Mammary epithelial cell (primary cell): ENCODE data around the gene CCDC9B.

Experiments used
- CTCF ChIP-seq, 2 donors: IDR thresholded peaks in 1 of 2; conservative IDR thresholded peaks in 1 of 2; 2 replicates each; pipeline ENCODE4 v1.5.1; 2011 to 2012; ENCODE audit warnings: inconsistent platforms in 2 of 2, low read length in 2 of 2, mild to moderate bottlenecking in 2 of 2, control low read depth in 1 of 2, low read depth in 1 of 2; ENCODE audit not compliant: insufficient read depth in 1 of 2; ENCODE audit errors: extremely low read depth in 1 of 2
- EZH2 ChIP-seq: IDR thresholded peaks from 2 replicates; pipeline ENCODE4 v1.6.1; 2012; ENCODE audit warnings: low read length, inconsistent platforms, borderline replicate concordance

- TF ChIP-seq CTCF (conservative IDR thresholded peaks at IDR 0.05 in 1 of 2, IDR thresholded peaks at IDR 0.05 in 1 of 2; ENCODE audit: extremely low read depth in 1 of 2, insufficient read depth in 1 of 2, low read depth in 1 of 2, low read length in 2 of 2) (no peak), EZH2 (no peak)
Measured at GRCh38 chr15:40334941-40335795, 5.6 kb downstream of the CCDC9B start.
